ENCODE measurements around the gene MAP3K5. TPM values are rescaled to one million over a fixed set of nuclear protein-coding genes. Genes with fewer than 3 reads are reported as not detected.

The MAP3K5 gene
- total RNA-seq, 1 donor from 2014 or later: 1.7 TPM

DNA sequence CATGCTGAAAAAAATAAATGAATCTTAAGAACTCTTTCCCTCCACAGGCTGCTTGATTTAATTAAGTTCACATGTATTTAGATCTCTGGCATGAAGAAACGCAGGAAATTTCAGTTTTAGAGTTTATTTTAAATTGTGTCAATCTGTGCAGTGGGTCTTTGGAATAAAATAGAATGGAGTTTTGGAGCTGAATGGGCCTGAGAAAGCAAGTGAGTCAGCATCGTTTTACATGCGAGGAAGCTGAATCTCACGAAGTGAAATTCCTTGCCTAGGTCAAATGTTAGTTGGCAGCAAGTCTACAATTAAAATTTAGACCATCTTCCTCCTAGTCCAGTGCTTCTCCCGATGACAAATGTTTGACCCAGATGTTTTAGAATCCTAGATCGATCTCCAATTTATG lies 264.4 kb downstream of the MAP3K5 start:
- H3K4me1 ChIP-seq (ENCODE audit: insufficient read depth, low read length): no peaks in the 10 kb centered on the region
- DNase-seq (ENCODE audit: low read depth) (no peak), FAIRE-seq (no peak)
- H3K4me1 Mint-ChIP-seq (ENCODE audit: low read depth, unreplicated experiment): peaks cover 23% of the 10 kb centered on the region
- no peaks in the 10 kb centered on the region for H3K9me3 Mint-ChIP-seq (ENCODE audit: unreplicated experiment)
- no peaks in the 10 kb centered on the region for H4K20me1 ChIP-seq (ENCODE audit: insufficient read depth, low read length)
- no peaks in the 10 kb centered on the region for H3K27me3 ChIP-seq (ENCODE audit: insufficient read depth, low read length)
- TF ChIP-seq, protein P1, sequence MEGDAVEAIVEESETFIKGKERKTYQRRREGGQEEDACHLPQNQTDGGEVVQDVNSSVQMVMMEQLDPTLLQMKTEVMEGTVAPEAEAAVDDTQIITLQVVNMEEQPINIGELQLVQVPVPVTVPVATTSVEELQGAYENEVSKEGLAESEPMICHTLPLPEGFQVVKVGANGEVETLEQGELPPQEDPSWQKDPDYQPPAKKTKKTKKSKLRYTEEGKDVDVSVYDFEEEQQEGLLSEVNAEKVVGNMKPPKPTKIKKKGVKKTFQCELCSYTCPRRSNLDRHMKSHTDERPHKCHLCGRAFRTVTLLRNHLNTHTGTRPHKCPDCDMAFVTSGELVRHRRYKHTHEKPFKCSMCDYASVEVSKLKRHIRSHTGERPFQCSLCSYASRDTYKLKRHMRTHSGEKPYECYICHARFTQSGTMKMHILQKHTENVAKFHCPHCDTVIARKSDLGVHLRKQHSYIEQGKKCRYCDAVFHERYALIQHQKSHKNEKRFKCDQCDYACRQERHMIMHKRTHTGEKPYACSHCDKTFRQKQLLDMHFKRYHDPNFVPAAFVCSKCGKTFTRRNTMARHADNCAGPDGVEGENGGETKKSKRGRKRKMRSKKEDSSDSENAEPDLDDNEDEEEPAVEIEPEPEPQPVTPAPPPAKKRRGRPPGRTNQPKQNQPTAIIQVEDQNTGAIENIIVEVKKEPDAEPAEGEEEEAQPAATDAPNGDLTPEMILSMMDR (IDR thresholded peaks at IDR 0.05; ENCODE audit: insufficient read depth, low read depth, low read length): no peak
- no peak overlapping the region for H3K27ac ChIP-seq (ENCODE audit: low read depth, low read length)
- H3K36me3 ChIP-seq (ENCODE audit: insufficient read depth, low read length): no peaks in the 10 kb centered on the region
- no peaks in the 10 kb centered on the region for H3K36me3 Mint-ChIP-seq (ENCODE audit: low read depth, unreplicated experiment)
- H3K4me3 Mint-ChIP-seq (ENCODE audit: unreplicated experiment): no peak overlapping the region
- H3K27me3 Mint-ChIP-seq (ENCODE audit: low read depth, unreplicated experiment): no peaks in the 10 kb centered on the region
- no peak overlapping the region for H3K27ac Mint-ChIP-seq (ENCODE audit: unreplicated experiment)
- no peak overlapping the region for H3K4me3 ChIP-seq (ENCODE audit: insufficient read depth, low read depth, low read length)
- H3K9ac ChIP-seq (ENCODE audit: low read length): no peak overlapping the region
- H3K4me2 ChIP-seq (ENCODE audit: low read length): no peak overlapping the region
- no peak overlapping the region for H2AFZ ChIP-seq (ENCODE audit: low read depth, low read length)
- H3K79me2 ChIP-seq (ENCODE audit: insufficient read depth, low read length): no peaks in the 10 kb centered on the region
- no peaks in the 10 kb centered on the region for H3K9me3 ChIP-seq (ENCODE audit: insufficient read depth, low read depth, low read length)

DNA sequence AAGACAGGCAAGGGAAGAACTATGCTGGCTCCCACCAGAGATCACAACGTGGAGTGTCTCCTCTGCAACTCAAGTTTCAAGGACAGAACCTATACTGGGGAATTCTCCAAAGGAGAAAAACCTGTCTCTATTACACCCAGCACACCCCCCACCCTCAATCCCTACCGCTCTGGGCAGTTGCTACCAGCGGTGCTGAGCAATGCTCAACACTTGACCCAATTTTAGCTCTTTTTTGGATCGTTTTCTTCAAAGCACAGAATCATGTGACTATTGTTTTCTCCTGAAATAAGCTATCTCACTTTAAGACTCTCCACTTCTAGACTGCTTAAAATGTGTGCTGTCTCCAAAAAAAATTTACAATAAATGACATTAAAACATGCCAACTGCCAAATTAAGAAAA lies 265.3 kb downstream of the MAP3K5 start:
- Mint-ChIP-seq H3K4me3 (ENCODE audit: unreplicated experiment) (peak overlapping the region; percentile 18), H3K27me3 (ENCODE audit: low read depth, unreplicated experiment) (no peaks in the 10 kb centered on the region), H3K36me3 (ENCODE audit: low read depth, unreplicated experiment) (no peaks in the 10 kb centered on the region), H3K27ac (ENCODE audit: unreplicated experiment) (no peak overlapping the region), H3K4me1 (ENCODE audit: low read depth, unreplicated experiment) (peaks cover 23% of the 10 kb centered on the region), H3K9me3 (ENCODE audit: unreplicated experiment) (no peaks in the 10 kb centered on the region)
- Histone ChIP-seq H3K9me3 (ENCODE audit: insufficient read depth, low read depth, low read length) (no peaks in the 10 kb centered on the region), H3K4me2 (ENCODE audit: low read length) (no peak overlapping the region), H4K20me1 (ENCODE audit: insufficient read depth, low read length) (no peaks in the 10 kb centered on the region), H3K79me2 (ENCODE audit: insufficient read depth, low read length) (no peaks in the 10 kb centered on the region), H3K4me1 (ENCODE audit: insufficient read depth, low read length) (no peaks in the 10 kb centered on the region), H3K36me3 (ENCODE audit: insufficient read depth, low read length) (no peaks in the 10 kb centered on the region), H3K27ac (ENCODE audit: low read depth, low read length) (no peak overlapping the region), H2AFZ (ENCODE audit: low read depth, low read length) (no peak overlapping the region), H3K4me3 (ENCODE audit: insufficient read depth, low read depth, low read length) (no peak overlapping the region), H3K27me3 (ENCODE audit: insufficient read depth, low read length) (no peaks in the 10 kb centered on the region), H3K9ac (ENCODE audit: low read length) (no peak overlapping the region)
- DNase-seq (ENCODE audit: low read depth) (no peak), FAIRE-seq (no peak)
- TF ChIP-seq, protein P1 (IDR thresholded peaks at IDR 0.05; ENCODE audit: insufficient read depth, low read depth, low read length): no peak
- TF ChIP-seq EZH2 (IDR thresholded peaks at IDR 0.05; ENCODE audit: insufficient read depth, low read length): no peak

DNA sequence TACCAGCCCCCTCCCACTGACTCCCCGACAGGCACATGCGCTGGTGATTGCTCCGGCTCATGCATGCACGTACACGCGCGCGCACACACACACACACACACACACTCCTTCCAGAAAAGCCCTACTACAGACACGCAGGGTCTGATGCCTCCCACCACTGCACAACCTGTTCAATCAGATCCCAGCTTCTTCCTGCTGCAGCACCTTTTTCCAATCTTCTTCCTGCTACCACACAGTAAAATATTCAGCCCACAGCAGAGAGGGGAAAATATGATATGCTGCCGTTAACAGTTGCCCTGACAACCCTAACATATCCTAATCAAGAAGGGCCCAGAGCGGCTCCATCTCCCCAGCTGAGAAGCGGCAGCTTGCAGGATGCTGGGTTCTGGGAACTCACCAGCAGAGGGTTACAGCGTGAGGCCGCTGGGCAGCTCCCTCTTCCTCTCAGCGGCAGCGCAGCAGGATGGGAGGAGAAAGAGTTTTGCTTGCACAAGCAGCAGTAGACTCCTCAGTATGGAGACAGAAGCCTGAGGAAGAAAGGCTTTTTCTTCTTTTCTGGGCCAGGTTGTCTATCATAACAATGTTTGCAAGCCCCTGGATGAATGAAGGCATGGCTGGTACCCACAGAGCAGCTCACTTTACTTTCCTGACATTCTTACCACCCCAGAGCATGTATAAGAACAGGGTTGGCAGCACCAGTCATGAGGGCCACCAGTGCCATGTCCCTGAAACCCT lies 265.9 kb downstream of the MAP3K5 start:
- no peaks in the 10 kb centered on the region for H3K36me3 Mint-ChIP-seq (ENCODE audit: low read depth, unreplicated experiment)
- H3K27ac Mint-ChIP-seq (ENCODE audit: unreplicated experiment): no peak overlapping the region
- H3K4me2 ChIP-seq (ENCODE audit: low read length): peak overlapping the region; percentile 39
- H3K79me2 ChIP-seq (ENCODE audit: insufficient read depth, low read length): no peaks in the 10 kb centered on the region
- H3K9me3 Mint-ChIP-seq (ENCODE audit: unreplicated experiment): no peaks in the 10 kb centered on the region
- no peaks in the 10 kb centered on the region for H3K9me3 ChIP-seq (ENCODE audit: insufficient read depth, low read depth, low read length)
- H3K4me1 ChIP-seq (ENCODE audit: insufficient read depth, low read length): no peaks in the 10 kb centered on the region
- no peaks in the 10 kb centered on the region for H3K27me3 ChIP-seq (ENCODE audit: insufficient read depth, low read length)
- H3K36me3 ChIP-seq (ENCODE audit: insufficient read depth, low read length): no peaks in the 10 kb centered on the region
- H3K4me1 Mint-ChIP-seq (ENCODE audit: low read depth, unreplicated experiment): peaks cover 23% of the 10 kb centered on the region
- no peak overlapping the region for H3K4me3 ChIP-seq (ENCODE audit: insufficient read depth, low read depth, low read length)
- no peak overlapping the region for H3K27ac ChIP-seq (ENCODE audit: low read depth, low read length)
- H3K4me3 Mint-ChIP-seq (ENCODE audit: unreplicated experiment): peak overlapping the region; percentile 18
- no peak for TF ChIP-seq EZH2 (IDR thresholded peaks at IDR 0.05; ENCODE audit: insufficient read depth, low read length)
- TF ChIP-seq, protein P1 (IDR thresholded peaks at IDR 0.05; ENCODE audit: insufficient read depth, low read depth, low read length): peak; percentile 21
- peak; percentile 36 for DNase-seq (ENCODE audit: low read depth)
- FAIRE-seq: no peak
- no peaks in the 10 kb centered on the region for H3K27me3 Mint-ChIP-seq (ENCODE audit: low read depth, unreplicated experiment)
- H4K20me1 ChIP-seq (ENCODE audit: insufficient read depth, low read length): no peaks in the 10 kb centered on the region
- H3K9ac ChIP-seq (ENCODE audit: low read length): no peak overlapping the region
- peak overlapping the region; percentile 51 for H2AFZ ChIP-seq (ENCODE audit: low read depth, low read length)
